Effector memory CD4-positive, alpha-beta T cell (primary cell): ENCODE measurements around the gene BBLN.

ENCODE experiments used
- DNase-seq, 3 donors: peaks; one replicate each; pipeline ENCODE4 v3.0.0-alpha.2; 2020
- H3K27ac ChIP-seq: 2 replicates; pipeline ENCODE4 v1.7.0; 2013; ENCODE audit warnings: mild to moderate bottlenecking, low read length, moderate library complexity; ENCODE audit not compliant: insufficient read depth, poor library complexity, severe bottlenecking
- H3K27me3 ChIP-seq: replicated peaks from 2 replicates; pipeline ENCODE4 v1.7.0; 2013; ENCODE audit warnings: mild to moderate bottlenecking, low read length; ENCODE audit not compliant: insufficient read depth, control insufficient read depth, poor library complexity, severe bottlenecking
- H3K36me3 ChIP-seq: 2 replicates; pipeline ENCODE4 v1.7.0; 2013; ENCODE audit warnings: mild to moderate bottlenecking, low read length, moderate library complexity; ENCODE audit not compliant: control insufficient read depth, insufficient read depth
- H3K4me1 ChIP-seq: 2 replicates; pipeline ENCODE4 v1.7.0; 2013; ENCODE audit warnings: low read length, mild to moderate bottlenecking; ENCODE audit not compliant: control insufficient read depth, insufficient read depth, poor library complexity, severe bottlenecking
- H3K4me3 ChIP-seq: 2 replicates; pipeline ENCODE4 v1.7.0; 2013; ENCODE audit warnings: low read length, low read depth, mild to moderate bottlenecking; ENCODE audit not compliant: insufficient read depth, poor library complexity, severe bottlenecking
- H3K9me3 ChIP-seq: 2 replicates; pipeline ENCODE4 v1.7.0; 2013; ENCODE audit warnings: mild to moderate bottlenecking, low read length, moderate library complexity; ENCODE audit not compliant: control insufficient read depth

The BBLN gene

DNA sequence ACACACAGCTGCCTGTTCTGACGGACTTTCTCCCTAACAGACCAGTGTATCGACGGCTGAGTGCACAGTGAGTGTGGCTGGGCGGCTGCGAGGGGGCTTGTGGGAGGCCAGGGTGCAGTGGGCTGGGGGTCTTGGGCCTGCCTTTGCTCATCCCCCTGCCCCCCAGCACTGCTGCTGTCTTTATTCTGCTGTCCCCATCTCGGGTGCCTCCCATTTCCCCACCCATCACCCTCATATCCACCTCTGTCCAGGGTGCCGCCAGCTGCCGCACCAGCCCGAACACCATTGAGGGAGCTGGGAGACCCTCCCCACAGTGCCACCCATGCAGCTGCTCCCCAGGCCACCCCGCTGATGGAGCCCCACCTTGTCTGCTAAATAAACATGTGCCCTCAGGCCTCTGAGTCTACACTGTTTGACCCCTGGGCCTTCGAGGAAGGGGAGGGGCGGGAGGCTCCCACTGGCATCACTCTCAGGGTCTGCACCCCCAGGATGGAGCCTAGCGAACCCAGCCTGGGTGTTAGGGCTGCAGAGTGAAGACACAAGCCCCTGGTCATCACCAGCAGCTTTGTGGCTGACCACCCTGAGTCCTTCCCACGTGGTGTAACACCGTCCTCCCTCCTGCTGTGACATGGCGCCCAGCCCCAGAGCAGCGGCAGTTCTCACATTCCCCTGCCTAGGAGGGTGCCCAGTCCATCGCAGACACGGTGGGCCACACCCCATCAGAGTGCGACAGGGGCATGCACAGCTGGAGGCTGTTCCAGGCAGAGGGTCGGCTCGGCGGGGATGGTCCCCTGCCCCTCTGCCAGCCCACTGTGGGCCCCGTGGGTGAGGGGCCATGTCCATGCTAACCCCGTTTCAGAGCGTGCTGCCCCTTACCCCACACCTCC lies 6.8 kb upstream of the BBLN start:
- no peak overlapping the region for H3K27ac ChIP-seq
- H3K4me3 ChIP-seq, result no peak overlapping the region
- H3K4me1 ChIP-seq, result no peaks in the 10 kb centered on the region
- H3K9me3 ChIP-seq, result no peaks in the 10 kb centered on the region
- no peak for DNase-seq
- no peaks in the 10 kb centered on the region for H3K36me3 ChIP-seq
- H3K27me3 ChIP-seq, result no peaks in the 10 kb centered on the region

- no peak for DNase-seq
- Histone ChIP-seq H3K4me1 (peaks cover under 1% of the 10 kb centered on the region), H3K9me3 (no peaks in the 10 kb centered on the region), H3K4me3 (no peak overlapping the region), H3K36me3 (no peaks in the 10 kb centered on the region), H3K27me3 (no peaks in the 10 kb centered on the region), H3K27ac (no peak overlapping the region)
Measured at GRCh38 chr9:128153947-128154695, 5.9 kb upstream of the BBLN start.

DNA sequence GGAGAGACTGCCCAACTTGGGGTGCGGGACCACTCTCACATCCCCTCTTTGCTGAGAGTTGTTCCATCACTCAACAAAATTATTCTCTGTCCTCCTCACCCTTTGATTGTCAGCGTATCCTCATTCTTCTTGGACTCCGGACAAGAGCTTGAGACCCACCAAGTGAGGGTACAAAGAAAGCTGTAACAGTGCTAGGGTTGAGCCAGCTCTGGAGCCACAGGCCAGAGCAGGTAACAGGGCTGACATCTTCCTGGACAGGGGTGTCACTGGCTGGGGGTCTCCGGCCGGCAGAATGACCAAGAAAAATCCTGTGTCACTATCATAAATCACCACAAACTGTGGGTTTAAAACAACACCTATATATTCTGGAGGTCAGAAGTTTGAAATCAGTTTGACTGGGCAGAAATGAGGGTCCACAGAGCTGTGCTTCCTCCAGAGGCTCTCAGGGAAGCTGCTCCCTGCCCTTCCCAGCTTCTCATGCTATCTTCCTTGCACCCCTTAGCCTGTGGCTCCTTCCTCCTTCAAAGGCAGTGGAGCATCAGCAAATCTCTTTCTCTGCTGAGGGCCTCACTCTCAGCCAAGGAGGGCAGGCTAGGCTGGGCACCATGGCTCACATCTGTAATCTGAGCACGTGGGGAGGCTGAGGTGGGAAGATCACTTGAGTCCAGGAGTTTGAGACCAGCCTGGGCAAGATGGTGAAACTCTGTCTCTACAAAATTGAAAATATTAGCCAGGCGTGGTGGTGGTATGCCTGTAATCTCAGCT lies 4.1 kb upstream of the BBLN start:
- no peak overlapping the region for H3K27ac ChIP-seq
- no peaks in the 10 kb centered on the region for H3K27me3 ChIP-seq
- no peak for DNase-seq
- H3K36me3 ChIP-seq, result no peaks in the 10 kb centered on the region
- peaks cover 10% of the 10 kb centered on the region for H3K4me1 ChIP-seq
- no peaks in the 10 kb centered on the region for H3K9me3 ChIP-seq
- no peak overlapping the region for H3K4me3 ChIP-seq

- H3K4me3 ChIP-seq, result peak overlapping the region; percentile 91
- peaks cover 4% of the 10 kb centered on the region for H3K36me3 ChIP-seq
- DNase-seq, result peak; percentile 52 to 61 (median 59)
- H3K27me3 ChIP-seq, result no peaks in the 10 kb centered on the region
- H3K4me1 ChIP-seq, result peaks cover 14% of the 10 kb centered on the region
- H3K9me3 ChIP-seq, result no peaks in the 10 kb centered on the region
- H3K27ac ChIP-seq, result peak overlapping the region; percentile 74
Measured at GRCh38 chr9:128159522-128159783, 612 bp upstream of the BBLN start.

- H3K4me1 ChIP-seq, result peaks cover 14% of the 10 kb centered on the region
- peak overlapping the region; percentile 74 for H3K27ac ChIP-seq
- H3K27me3 ChIP-seq, result no peaks in the 10 kb centered on the region
- H3K4me3 ChIP-seq, result peak overlapping the region; percentile 91
- no peak for DNase-seq
- no peaks in the 10 kb centered on the region for H3K9me3 ChIP-seq
- peaks cover 8% of the 10 kb centered on the region for H3K36me3 ChIP-seq
Measured at GRCh38 chr9:128160603-128160987, 530 bp downstream of the BBLN start.

GRCh38 chr9:128161215-128161902 lies 1.3 kb downstream of the BBLN start:
- no peak overlapping the region for H3K4me3 ChIP-seq
- H3K9me3 ChIP-seq, result no peaks in the 10 kb centered on the region
- peaks cover 9% of the 10 kb centered on the region for H3K36me3 ChIP-seq
- no peaks in the 10 kb centered on the region for H3K27me3 ChIP-seq
- H3K27ac ChIP-seq, result no peak overlapping the region
- peaks cover 14% of the 10 kb centered on the region for H3K4me1 ChIP-seq
- no peak for DNase-seq

- H3K27ac ChIP-seq, result no peak overlapping the region
- H3K4me1 ChIP-seq, result peaks cover 14% of the 10 kb centered on the region
- no peaks in the 10 kb centered on the region for H3K27me3 ChIP-seq
- no peak for DNase-seq
- no peak overlapping the region for H3K4me3 ChIP-seq
- H3K36me3 ChIP-seq, result peaks cover 20% of the 10 kb centered on the region
- H3K9me3 ChIP-seq, result no peaks in the 10 kb centered on the region
Measured at GRCh38 chr9:128162215-128163026, 2.4 kb downstream of the BBLN start.

DNA sequence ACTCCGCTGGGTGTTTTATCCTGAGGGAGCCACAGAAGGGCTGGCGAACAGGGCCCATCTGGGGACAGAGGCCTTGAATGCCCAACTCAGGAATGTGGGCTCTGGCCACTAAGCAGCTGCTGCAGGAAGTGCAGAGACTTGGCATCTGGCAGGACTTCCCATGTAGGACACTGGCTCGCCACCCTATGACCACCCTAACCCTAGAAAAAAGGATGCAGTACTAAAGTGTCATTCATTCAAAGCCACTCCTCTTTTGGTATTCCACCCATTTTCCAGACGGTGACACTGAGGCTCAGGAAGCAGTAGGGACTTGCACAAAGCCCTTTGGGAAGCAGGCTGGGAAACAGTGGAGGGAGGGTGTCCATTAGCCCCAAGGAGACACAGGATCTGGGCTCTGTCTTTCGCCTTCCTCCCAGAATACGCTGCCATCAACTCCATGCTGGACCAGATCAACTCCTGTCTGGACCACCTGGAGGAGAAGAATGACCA lies 3.0 kb downstream of the BBLN start:
- DNase-seq, result no peak
- no peak overlapping the region for H3K4me3 ChIP-seq
- H3K9me3 ChIP-seq, result no peaks in the 10 kb centered on the region
- peaks cover 20% of the 10 kb centered on the region for H3K36me3 ChIP-seq
- H3K4me1 ChIP-seq, result peaks cover 14% of the 10 kb centered on the region
- H3K27me3 ChIP-seq, result no peaks in the 10 kb centered on the region
- H3K27ac ChIP-seq, result no peak overlapping the region
